Ovary (tissue), 3 donors: Measurements from ENCODE around the gene NID2.
A peak's percentile ranks its signal among the peaks of the same experiment; 100 is the strongest.

Experiments
- EP300 ChIP-seq: sonication (generic); formaldehyde crosslinking; IDR thresholded peaks from one replicate; pipeline ENCODE4 v1.6.1; 2017; ENCODE audit warnings: antibody characterized with exemption
- POLR2A ChIP-seq: fragments of 450-650 bp; IDR thresholded peaks from one replicate; pipeline ENCODE4 v1.6.1; 2017; ENCODE audit warnings: antibody characterized with exemption, mild to moderate bottlenecking, moderate library complexity
- TF ChIP-seq, protein P1 (sequence below), 3 donors: fragments of 450-650 bp in 2 of 3; fragments of 200-600 bp in 1 of 3; IDR thresholded peaks; one replicate each; pipeline versions ENCODE4 v1.5.1 to v1.8.0; 2016 to 2022; ENCODE audit warnings: antibody characterized with exemption in 3 of 3, mild to moderate bottlenecking in 1 of 3
- donor health status: DM: no; HTN: no; CAD: no.

GRCh38 chr14:52043690-52044089 lies 25.2 kb downstream of the NID2 start:
- TF ChIP-seq, protein P1, sequence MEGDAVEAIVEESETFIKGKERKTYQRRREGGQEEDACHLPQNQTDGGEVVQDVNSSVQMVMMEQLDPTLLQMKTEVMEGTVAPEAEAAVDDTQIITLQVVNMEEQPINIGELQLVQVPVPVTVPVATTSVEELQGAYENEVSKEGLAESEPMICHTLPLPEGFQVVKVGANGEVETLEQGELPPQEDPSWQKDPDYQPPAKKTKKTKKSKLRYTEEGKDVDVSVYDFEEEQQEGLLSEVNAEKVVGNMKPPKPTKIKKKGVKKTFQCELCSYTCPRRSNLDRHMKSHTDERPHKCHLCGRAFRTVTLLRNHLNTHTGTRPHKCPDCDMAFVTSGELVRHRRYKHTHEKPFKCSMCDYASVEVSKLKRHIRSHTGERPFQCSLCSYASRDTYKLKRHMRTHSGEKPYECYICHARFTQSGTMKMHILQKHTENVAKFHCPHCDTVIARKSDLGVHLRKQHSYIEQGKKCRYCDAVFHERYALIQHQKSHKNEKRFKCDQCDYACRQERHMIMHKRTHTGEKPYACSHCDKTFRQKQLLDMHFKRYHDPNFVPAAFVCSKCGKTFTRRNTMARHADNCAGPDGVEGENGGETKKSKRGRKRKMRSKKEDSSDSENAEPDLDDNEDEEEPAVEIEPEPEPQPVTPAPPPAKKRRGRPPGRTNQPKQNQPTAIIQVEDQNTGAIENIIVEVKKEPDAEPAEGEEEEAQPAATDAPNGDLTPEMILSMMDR (IDR thresholded peaks at IDR 0.05): peak in 2 of 3 donors; percentile 34 to 35
- no peak for TF ChIP-seq EP300
- no peak for TF ChIP-seq POLR2A
